Neural progenitor cell (in vitro differentiated cells): ENCODE data around the gene MGMT. TPM values are rescaled to one million over a fixed set of nuclear protein-coding genes. Genes with fewer than 3 reads are reported as not detected.

ENCODE experiments used
- DNase-seq: peaks from one replicate; pipeline ENCODE4 v3.0.0-alpha.2; 2016; ENCODE audit warnings: low spot score
- H2AFZ ChIP-seq: fragments of 200-600 bp; sonication (generic); replicated peaks from 2 replicates; pipeline ENCODE4 v1.6.1; 2016; ENCODE audit warnings: antibody characterized with exemption
- H3F3A ChIP-seq: fragments of 200-600 bp; sonication (generic); 2 replicates; pipeline ENCODE4 v1.6.1; 2016; ENCODE audit warnings: antibody characterized with exemption, low read depth
- H3K27ac ChIP-seq: fragments of 200-600 bp; sonication (generic); 2 replicates; pipeline ENCODE4 v1.5.1; 2016; ENCODE audit warnings: mild to moderate bottlenecking
- H3K27me3 ChIP-seq: fragments of 200-600 bp; sonication (generic); 2 replicates; pipeline ENCODE4 v1.6.1; 2016; ENCODE audit warnings: mild to moderate bottlenecking, moderate library complexity
- H3K36me3 ChIP-seq: fragments of 200-600 bp; sonication (generic); 2 replicates; pipeline ENCODE4 v1.5.1; 2016
- H3K4me1 ChIP-seq: fragments of 200-600 bp; sonication (generic); 2 replicates; pipeline ENCODE4 v1.6.1; 2016; ENCODE audit warnings: mixed run types
- H3K4me2 ChIP-seq: fragments of 200-600 bp; sonication (generic); 2 replicates; pipeline ENCODE4 v1.6.1; 2016
- H3K4me3 ChIP-seq: fragments of 200-600 bp; sonication (generic); 2 replicates; pipeline ENCODE4 v1.5.1; 2016
- H3K79me2 ChIP-seq: fragments of 200-600 bp; sonication (generic); 2 replicates; pipeline ENCODE4 v1.6.1; 2016; ENCODE audit warnings: low read depth
- H3K9ac ChIP-seq: fragments of 200-600 bp; sonication (generic); 2 replicates; pipeline ENCODE4 v1.6.1; 2016
- H3K9me3 ChIP-seq: fragments of 200-600 bp; sonication (generic); 2 replicates; pipeline ENCODE4 v1.5.1; 2016; ENCODE audit warnings: low read depth
- H4K20me1 ChIP-seq: fragments of 200-600 bp; sonication (generic); 2 replicates; pipeline ENCODE4 v1.6.1; 2016; ENCODE audit warnings: low read depth
- H3K27ac Mint-ChIP-seq: 3 replicates; pipeline ENCODE4 v1.8.0; 2021; ENCODE audit warnings: mixed read lengths
- H3K27me3 Mint-ChIP-seq: 2 replicates; pipeline ENCODE4 v1.8.0; 2022; ENCODE audit warnings: low read depth, mild to moderate bottlenecking, inconsistent platforms, moderate library complexity, mixed read lengths; ENCODE audit not compliant: insufficient read depth
- H3K36me3 Mint-ChIP-seq: 3 replicates; pipeline ENCODE4 v1.8.0; 2021; ENCODE audit warnings: mixed read lengths
- H3K4me1 Mint-ChIP-seq: 3 replicates; pipeline ENCODE4 v1.8.0; 2021; ENCODE audit warnings: mixed read lengths
- H3K4me3 Mint-ChIP-seq: 3 replicates; pipeline ENCODE4 v1.8.0; 2021; ENCODE audit warnings: mild to moderate bottlenecking, moderate library complexity, mixed read lengths
- H3K9me3 Mint-ChIP-seq: 3 replicates; pipeline ENCODE4 v1.8.0; 2020; ENCODE audit warnings: mixed read lengths
- EZH2 ChIP-seq: fragments of 200-600 bp; sonication (generic); IDR thresholded peaks from 2 replicates; pipeline ENCODE4 v1.6.1; 2017; ENCODE audit warnings: antibody characterized with exemption, mild to moderate bottlenecking, moderate library complexity
- EZH2phosphoT487 ChIP-seq: fragments of 200-600 bp; sonication (generic); IDR thresholded peaks from 2 replicates; pipeline ENCODE4 v1.6.1; 2017; ENCODE audit warnings: antibody characterized with exemption
- total RNA-seq: library from RNA; depleted of rRNA; stranded (reverse); fragments of >200 nt; gene quantifications from 2 replicates; pipeline ENCODE4 v1.2.3, GENCODE V29; 2015; ENCODE audit warnings: low replicate concordance
- TF ChIP-seq, protein P1 (sequence below): fragments of 200-600 bp; sonication (generic); IDR thresholded peaks from 2 replicates; pipeline ENCODE4 v1.5.1; 2017; ENCODE audit warnings: antibody characterized with exemption, mild to moderate bottlenecking

The MGMT gene
- total RNA-seq, 1 donor from 2014 or later = 17.5 TPM

GRCh38 chr10:129626796-129627435 is 159.9 kb downstream of the MGMT start:
- H3K4me1 Mint-ChIP-seq = peaks cover 5% of the 10 kb centered on the region
- no peak overlapping the region for H3K4me2 ChIP-seq

GRCh38 chr10:129627442-129627841 is 160.4 kb downstream of the MGMT start:
- peaks cover 2% of the 10 kb centered on the region for H3K36me3 Mint-ChIP-seq
- TF ChIP-seq, protein P1, sequence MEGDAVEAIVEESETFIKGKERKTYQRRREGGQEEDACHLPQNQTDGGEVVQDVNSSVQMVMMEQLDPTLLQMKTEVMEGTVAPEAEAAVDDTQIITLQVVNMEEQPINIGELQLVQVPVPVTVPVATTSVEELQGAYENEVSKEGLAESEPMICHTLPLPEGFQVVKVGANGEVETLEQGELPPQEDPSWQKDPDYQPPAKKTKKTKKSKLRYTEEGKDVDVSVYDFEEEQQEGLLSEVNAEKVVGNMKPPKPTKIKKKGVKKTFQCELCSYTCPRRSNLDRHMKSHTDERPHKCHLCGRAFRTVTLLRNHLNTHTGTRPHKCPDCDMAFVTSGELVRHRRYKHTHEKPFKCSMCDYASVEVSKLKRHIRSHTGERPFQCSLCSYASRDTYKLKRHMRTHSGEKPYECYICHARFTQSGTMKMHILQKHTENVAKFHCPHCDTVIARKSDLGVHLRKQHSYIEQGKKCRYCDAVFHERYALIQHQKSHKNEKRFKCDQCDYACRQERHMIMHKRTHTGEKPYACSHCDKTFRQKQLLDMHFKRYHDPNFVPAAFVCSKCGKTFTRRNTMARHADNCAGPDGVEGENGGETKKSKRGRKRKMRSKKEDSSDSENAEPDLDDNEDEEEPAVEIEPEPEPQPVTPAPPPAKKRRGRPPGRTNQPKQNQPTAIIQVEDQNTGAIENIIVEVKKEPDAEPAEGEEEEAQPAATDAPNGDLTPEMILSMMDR = no peak
- TF ChIP-seq EZH2 = no peak
- TF ChIP-seq EZH2phosphoT487 = no peak
- Histone ChIP-seq H3K27ac (no peak overlapping the region), H4K20me1 (no peaks in the 10 kb centered on the region), H3F3A (no peaks in the 10 kb centered on the region), H3K36me3 (no peaks in the 10 kb centered on the region), H2AFZ (no peak overlapping the region), H3K4me1 (no peaks in the 10 kb centered on the region), H3K79me2 (no peaks in the 10 kb centered on the region), H3K4me2 (no peak overlapping the region), H3K9ac (no peak overlapping the region), H3K4me3 (no peak overlapping the region), H3K9me3 (no peaks in the 10 kb centered on the region), H3K27me3 (no peaks in the 10 kb centered on the region)
- H3K9me3 Mint-ChIP-seq = peaks cover 2% of the 10 kb centered on the region
- H3K4me1 Mint-ChIP-seq = peaks cover 5% of the 10 kb centered on the region
- no peak for DNase-seq
- no peak overlapping the region for H3K4me3 Mint-ChIP-seq
- no peak overlapping the region for H3K27ac Mint-ChIP-seq
- no peaks in the 10 kb centered on the region for H3K27me3 Mint-ChIP-seq

More at GRCh38 chr10:129626796-129627435, 159.9 kb downstream of the MGMT start:
- H4K20me1 ChIP-seq = no peaks in the 10 kb centered on the region
- peaks cover 2% of the 10 kb centered on the region for H3K9me3 Mint-ChIP-seq
- H3K27ac Mint-ChIP-seq = no peak overlapping the region
- H3K36me3 ChIP-seq = no peaks in the 10 kb centered on the region
- H3K27me3 Mint-ChIP-seq = no peaks in the 10 kb centered on the region
- H3K9ac ChIP-seq = no peak overlapping the region
- H3F3A ChIP-seq = no peaks in the 10 kb centered on the region
- no peak overlapping the region for H3K4me3 Mint-ChIP-seq
- H2AFZ ChIP-seq = no peak overlapping the region
- DNase-seq = no peak
- TF ChIP-seq EZH2 = no peak
- no peaks in the 10 kb centered on the region for H3K79me2 ChIP-seq
- H3K4me3 ChIP-seq = no peak overlapping the region
- H3K9me3 ChIP-seq = no peaks in the 10 kb centered on the region
- no peaks in the 10 kb centered on the region for H3K27me3 ChIP-seq
- H3K27ac ChIP-seq = no peak overlapping the region
- H3K4me1 ChIP-seq = no peaks in the 10 kb centered on the region
- peaks cover 2% of the 10 kb centered on the region for H3K36me3 Mint-ChIP-seq

DNA sequence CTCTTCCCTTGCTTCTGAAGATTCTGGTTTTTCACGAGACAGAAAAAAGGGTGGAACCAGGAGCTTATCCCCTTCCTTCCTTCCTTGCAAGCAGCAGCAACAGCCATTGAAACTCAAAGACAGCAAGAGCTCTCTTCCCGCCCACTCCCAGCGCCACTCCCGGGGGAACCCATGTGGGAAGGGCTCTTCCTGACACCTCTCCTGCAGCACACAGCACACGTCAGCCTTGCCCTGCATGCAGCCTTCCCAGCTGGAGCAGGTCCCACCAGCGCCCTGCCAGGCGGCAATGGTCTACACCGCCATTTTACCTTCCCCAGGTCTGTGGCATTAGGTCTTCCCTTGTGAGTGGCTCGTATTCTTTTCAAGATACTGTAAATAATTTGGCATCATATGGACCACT is 161.8 kb downstream of the MGMT start:
- H3K27ac Mint-ChIP-seq = no peak overlapping the region
- Histone ChIP-seq H3F3A (no peaks in the 10 kb centered on the region), H3K36me3 (no peaks in the 10 kb centered on the region), H3K4me3 (no peak overlapping the region), H4K20me1 (no peaks in the 10 kb centered on the region), H3K9me3 (no peaks in the 10 kb centered on the region), H2AFZ (no peak overlapping the region), H3K4me2 (no peak overlapping the region), H3K4me1 (no peaks in the 10 kb centered on the region), H3K27me3 (no peaks in the 10 kb centered on the region), H3K27ac (no peak overlapping the region), H3K79me2 (no peaks in the 10 kb centered on the region), H3K9ac (no peak overlapping the region)
- TF ChIP-seq EZH2phosphoT487 = no peak
- TF ChIP-seq EZH2 = no peak
- TF ChIP-seq, protein P1 = no peak
- no peaks in the 10 kb centered on the region for H3K27me3 Mint-ChIP-seq
- peaks cover 5% of the 10 kb centered on the region for H3K4me1 Mint-ChIP-seq
- H3K4me3 Mint-ChIP-seq = no peak overlapping the region
- peaks cover 2% of the 10 kb centered on the region for H3K36me3 Mint-ChIP-seq
- peaks cover 6% of the 10 kb centered on the region for H3K9me3 Mint-ChIP-seq
- DNase-seq = no peak

DNA sequence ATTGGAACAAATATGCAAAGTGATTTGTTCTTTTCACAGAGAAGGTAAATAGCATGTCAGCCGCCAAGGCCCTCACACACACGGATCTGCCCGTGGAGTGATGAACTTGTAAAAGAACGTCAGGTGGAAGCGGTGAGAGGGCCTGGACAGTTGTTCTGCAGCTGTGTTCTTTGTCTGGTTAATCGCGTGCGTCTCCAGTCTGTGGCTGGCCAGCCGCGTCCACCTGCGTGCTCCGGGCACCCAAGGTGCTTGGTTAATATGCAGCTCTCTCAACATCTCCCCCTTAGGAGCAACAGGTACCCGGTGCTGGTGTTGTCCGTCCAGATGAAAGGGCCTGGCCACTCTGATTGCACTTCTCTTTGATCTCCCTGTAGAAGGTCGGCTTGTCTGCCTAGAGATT is 162.9 kb downstream of the MGMT start:
- no peak for DNase-seq
- Histone ChIP-seq H3F3A (no peaks in the 10 kb centered on the region), H2AFZ (no peak overlapping the region), H3K9me3 (no peaks in the 10 kb centered on the region), H3K4me2 (no peak overlapping the region), H3K79me2 (no peaks in the 10 kb centered on the region), H4K20me1 (no peaks in the 10 kb centered on the region), H3K4me3 (no peak overlapping the region), H3K27ac (no peak overlapping the region), H3K4me1 (peaks cover 5% of the 10 kb centered on the region), H3K27me3 (no peaks in the 10 kb centered on the region), H3K9ac (no peak overlapping the region), H3K36me3 (no peaks in the 10 kb centered on the region)
- Mint-ChIP-seq H3K27me3 (no peaks in the 10 kb centered on the region), H3K36me3 (peaks cover 2% of the 10 kb centered on the region), H3K4me3 (no peak overlapping the region), H3K9me3 (peaks cover 15% of the 10 kb centered on the region), H3K27ac (no peak overlapping the region), H3K4me1 (peaks cover 5% of the 10 kb centered on the region)
- no peak for TF ChIP-seq EZH2phosphoT487
- TF ChIP-seq, protein P1 = no peak
- TF ChIP-seq EZH2 = no peak
